Measurements from ENCODE around the gene CSRP1. TPM values are rescaled to one million over a fixed set of nuclear protein-coding genes. Genes with fewer than 3 reads are reported as not detected.
A peak's percentile ranks its signal among the peaks of the same experiment; 100 is the strongest.

The CSRP1 gene
- total and polyA plus RNA-seq, 7 donors, result 14.7 to 27.7 (median 23.2) TPM

DNA sequence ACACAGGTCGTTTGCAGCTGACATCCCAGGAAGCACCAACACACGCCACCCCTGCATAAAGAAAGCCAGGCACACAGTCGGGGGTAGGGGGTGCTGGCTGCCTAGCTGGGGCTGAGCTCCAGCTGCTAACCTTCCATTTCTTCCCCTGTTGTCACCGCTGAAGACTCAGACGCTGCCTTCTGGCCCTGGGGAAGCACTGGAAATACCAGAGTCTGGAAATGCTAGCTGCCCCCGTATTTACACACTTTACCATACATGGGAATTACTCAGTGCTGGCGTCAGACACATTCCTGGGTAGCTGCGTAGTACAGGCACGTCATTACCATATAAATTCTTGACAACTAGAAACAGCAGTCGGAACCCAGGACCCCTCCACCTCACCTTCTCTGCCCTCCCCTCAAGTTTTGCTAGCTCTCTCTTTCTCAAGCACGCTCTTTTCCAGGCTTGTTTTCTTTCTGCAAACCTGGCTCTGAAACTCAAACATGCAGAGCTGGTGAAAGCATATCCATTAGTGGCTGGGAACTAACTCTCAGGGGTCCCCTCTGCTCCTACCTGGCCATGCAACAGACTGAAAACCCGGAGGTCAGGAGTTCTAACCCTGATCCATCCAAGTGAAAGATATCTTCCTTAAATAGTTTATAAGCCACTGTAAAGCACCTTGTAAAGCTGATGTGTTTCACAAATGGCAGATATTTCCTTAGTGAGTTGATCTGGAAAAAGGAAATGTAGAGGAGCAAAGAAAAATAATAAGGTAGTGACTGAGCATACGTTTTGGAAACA lies 3.3 kb downstream of the CSRP1 start:
- no peak for DNase-seq
- H3K36me3 ChIP-seq (ENCODE audit: insufficient read depth in 1 of 2, low read depth in 1 of 2), result no peaks in the 10 kb centered on the region
- no peaks in the 10 kb centered on the region for H3K4me1 ChIP-seq
- H3K9me3 ChIP-seq, result no peaks in the 10 kb centered on the region
- ATAC-seq, result no peak
- peak overlapping the region; percentile 80 for H3K4me3 ChIP-seq
- H3K27me3 ChIP-seq (ENCODE audit: insufficient read depth in 3 of 3, low read length in 2 of 3), result peaks cover 0 to 6% (median 0%) of the 10 kb centered on the region in 3 donors
- intact Hi-C loops (cut with DNase I), result no loop called here
- H3K27ac ChIP-seq, result peak overlapping the region; percentile 71
- 52 to 53% (median 52%) methylated on average over 13 of the region's 13 CpGs for WGBS, 3 donors
- TF ChIP-seq, protein P1, sequence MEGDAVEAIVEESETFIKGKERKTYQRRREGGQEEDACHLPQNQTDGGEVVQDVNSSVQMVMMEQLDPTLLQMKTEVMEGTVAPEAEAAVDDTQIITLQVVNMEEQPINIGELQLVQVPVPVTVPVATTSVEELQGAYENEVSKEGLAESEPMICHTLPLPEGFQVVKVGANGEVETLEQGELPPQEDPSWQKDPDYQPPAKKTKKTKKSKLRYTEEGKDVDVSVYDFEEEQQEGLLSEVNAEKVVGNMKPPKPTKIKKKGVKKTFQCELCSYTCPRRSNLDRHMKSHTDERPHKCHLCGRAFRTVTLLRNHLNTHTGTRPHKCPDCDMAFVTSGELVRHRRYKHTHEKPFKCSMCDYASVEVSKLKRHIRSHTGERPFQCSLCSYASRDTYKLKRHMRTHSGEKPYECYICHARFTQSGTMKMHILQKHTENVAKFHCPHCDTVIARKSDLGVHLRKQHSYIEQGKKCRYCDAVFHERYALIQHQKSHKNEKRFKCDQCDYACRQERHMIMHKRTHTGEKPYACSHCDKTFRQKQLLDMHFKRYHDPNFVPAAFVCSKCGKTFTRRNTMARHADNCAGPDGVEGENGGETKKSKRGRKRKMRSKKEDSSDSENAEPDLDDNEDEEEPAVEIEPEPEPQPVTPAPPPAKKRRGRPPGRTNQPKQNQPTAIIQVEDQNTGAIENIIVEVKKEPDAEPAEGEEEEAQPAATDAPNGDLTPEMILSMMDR (IDR thresholded peaks at IDR 0.05), result no peak

DNA sequence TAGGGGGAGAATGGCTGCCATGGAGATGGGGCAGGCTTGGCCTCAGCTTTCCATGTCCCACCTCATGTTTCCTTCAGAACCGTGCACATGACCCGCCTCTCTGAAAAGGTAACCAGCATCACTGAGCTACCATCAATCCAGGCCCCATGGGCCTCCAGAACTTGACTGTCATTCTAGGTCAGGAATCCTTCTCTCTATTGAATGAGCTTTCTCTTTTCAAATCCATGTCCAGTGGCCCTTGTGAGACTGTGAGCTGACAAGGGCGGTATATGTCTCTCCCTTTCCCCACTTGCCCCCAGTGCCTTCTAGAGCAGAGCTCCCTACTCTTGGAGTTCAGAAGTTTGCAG lies 4.4 kb downstream of the CSRP1 start:
- WGBS, 3 donors, result 74 to 82% (median 79%) methylated on average over 3 of the region's 3 CpGs
- no peaks in the 10 kb centered on the region for H3K4me1 ChIP-seq
- DNase-seq (no peak), ATAC-seq (no peak)
- peaks cover 0 to 6% (median 0%) of the 10 kb centered on the region in 3 donors for H3K27me3 ChIP-seq (ENCODE audit: insufficient read depth in 3 of 3, low read length in 2 of 3)
- intact Hi-C loops (cut with DNase I), result no loop called here
- H3K9me3 ChIP-seq, result no peaks in the 10 kb centered on the region
- peak overlapping the region; percentile 71 for H3K27ac ChIP-seq
- TF ChIP-seq, protein P1 (IDR thresholded peaks at IDR 0.05), result no peak
- H3K36me3 ChIP-seq (ENCODE audit: insufficient read depth in 1 of 2, low read depth in 1 of 2), result no peaks in the 10 kb centered on the region
- no peak overlapping the region for H3K4me3 ChIP-seq

DNA sequence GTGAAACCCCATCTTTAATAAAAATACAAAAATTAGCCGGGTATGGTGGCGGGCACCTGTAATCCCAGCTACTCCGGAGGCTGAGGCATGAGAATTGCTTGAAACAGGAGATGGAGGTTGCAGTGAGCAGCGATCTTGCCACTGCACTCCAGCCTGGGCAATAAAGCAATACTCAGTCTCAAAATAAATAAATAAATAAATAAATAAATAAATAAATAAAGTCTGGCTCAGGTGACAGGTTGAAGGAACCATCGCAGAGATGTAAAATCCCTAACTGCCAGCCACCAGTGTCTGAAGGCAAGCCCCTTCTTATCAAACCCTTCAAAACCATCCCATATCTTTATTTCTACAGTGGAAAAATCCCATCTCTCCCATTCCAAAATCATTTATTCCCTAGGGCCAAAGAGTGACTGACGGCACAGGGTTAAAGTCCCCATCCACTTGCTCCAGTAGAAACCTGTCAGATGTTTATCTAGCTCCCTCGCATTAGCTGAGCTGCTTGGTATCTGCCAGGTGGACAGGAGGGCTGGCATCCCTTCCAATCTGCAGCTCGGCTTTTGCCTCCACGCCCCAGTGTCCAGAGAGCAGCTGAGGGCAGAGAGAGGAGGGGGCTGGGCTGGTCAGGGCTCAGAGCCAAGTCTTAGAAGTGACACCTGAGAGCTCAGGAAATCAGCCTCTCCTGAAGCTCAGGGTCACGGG lies 5.0 kb downstream of the CSRP1 start:
- ATAC-seq (no peak), DNase-seq (no peak)
- Histone ChIP-seq H3K36me3 (ENCODE audit: insufficient read depth in 1 of 2, low read depth in 1 of 2) (no peaks in the 10 kb centered on the region), H3K9me3 (no peaks in the 10 kb centered on the region), H3K27ac (peak overlapping the region; percentile 71), H3K4me3 (no peak overlapping the region), H3K4me1 (no peaks in the 10 kb centered on the region), H3K27me3 (ENCODE audit: insufficient read depth in 3 of 3, low read length in 2 of 3) (peaks cover 0 to 6% (median 0%) of the 10 kb centered on the region in 3 donors)
- 60 to 76% (median 75%) methylated on average over 9 to 10 of the region's 10 CpGs for WGBS, 3 donors
- TF ChIP-seq, protein P1 (IDR thresholded peaks at IDR 0.05), result no peak
- intact Hi-C loops (cut with DNase I), result no loop called here

DNA sequence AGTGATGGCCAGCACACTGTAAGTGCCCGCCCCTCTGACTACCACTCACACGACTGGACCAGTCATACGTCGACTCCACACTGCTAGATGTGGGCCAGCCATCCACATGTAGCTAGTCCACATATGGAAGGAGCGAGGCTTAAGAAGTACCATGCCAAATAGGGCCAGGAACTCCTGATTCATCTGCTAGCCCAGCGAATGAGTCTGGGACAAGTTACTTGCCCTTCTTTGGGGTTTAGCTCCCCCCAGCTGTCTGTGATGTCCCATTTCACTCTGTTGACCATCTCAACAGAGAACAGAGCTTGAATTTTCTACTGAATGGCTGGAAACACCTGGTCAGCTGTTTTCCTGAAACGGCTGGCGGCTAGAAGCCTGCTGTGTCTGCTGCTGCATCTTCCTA lies 5.8 kb downstream of the CSRP1 start:
- Histone ChIP-seq H3K36me3 (ENCODE audit: insufficient read depth in 1 of 2, low read depth in 1 of 2) (no peaks in the 10 kb centered on the region), H3K27me3 (ENCODE audit: insufficient read depth in 3 of 3, low read length in 2 of 3) (peaks cover 0 to 4% (median 0%) of the 10 kb centered on the region in 3 donors), H3K4me3 (no peak overlapping the region), H3K4me1 (peaks cover 3% of the 10 kb centered on the region), H3K27ac (peak overlapping the region; percentile 68), H3K9me3 (no peaks in the 10 kb centered on the region)
- intact Hi-C loops (cut with DNase I), result no loop called here
- ATAC-seq (no peak), DNase-seq (no peak)
- 85 to 88% (median 87%) methylated on average over 8 of the region's 8 CpGs for WGBS, 3 donors
- TF ChIP-seq, protein P1 (IDR thresholded peaks at IDR 0.05), result no peak

Measured in psoas muscle (tissue), 8 donors.